Uterus (tissue), 4 donors: ENCODE results near the gene ADM2. TPM values are rescaled to one million over a fixed set of nuclear protein-coding genes. Genes with fewer than 3 reads are reported as not detected.

Experiments
- DNase-seq, 2 donors: peaks; one replicate each; pipeline ENCODE4 v3.0.0-alpha.2; 2019 to 2020
- H3K27ac ChIP-seq, 2 donors: fragments of 200-600 bp; sonication (generic); 1 replicate in 1 of 2; 2 replicates in 1 of 2; pipeline ENCODE4 v1.5.1; 2016 to 2018
- H3K27me3 ChIP-seq, 2 donors: fragments of 200-600 bp; sonication (generic); one replicate each; pipeline ENCODE4 v1.5.1; 2018 to 2019; ENCODE audit warnings: control low read depth in 1 of 2
- H3K36me3 ChIP-seq, 2 donors: fragments of 200-600 bp; sonication (generic); one replicate each; pipeline ENCODE4 v1.5.1; 2019; ENCODE audit warnings: control low read depth in 1 of 2
- H3K4me1 ChIP-seq, 2 donors: fragments of 200-600 bp; sonication (generic); one replicate each; pipeline ENCODE4 v1.5.1; 2018 to 2019; ENCODE audit warnings: control low read depth in 1 of 2
- H3K4me3 ChIP-seq, 2 donors: fragments of 200-600 bp; sonication (generic); 1 replicate in 1 of 2; 2 replicates in 1 of 2; pipeline ENCODE4 v1.5.1; 2018 to 2019; ENCODE audit warnings: mild to moderate bottlenecking in 1 of 2
- H3K9me3 ChIP-seq, 2 donors: fragments of 200-600 bp; sonication (generic); one replicate each; pipeline ENCODE4 v1.5.1; 2019; ENCODE audit warnings: control low read depth in 1 of 2
- CTCF ChIP-seq, 4 experiments: fragments of 200-600 bp in 2 of 4; fragments of 450-650 bp in 2 of 4; sonication (generic) in 2 of 4; IDR thresholded peaks; one replicate each; pipeline ENCODE4 v1.5.1; 2016 to 2019; ENCODE audit warnings: antibody characterized with exemption in 4 of 4, mild to moderate bottlenecking in 2 of 4, moderate library complexity in 1 of 4
- POLR2A ChIP-seq, 2 donors: fragments of 450-650 bp; IDR thresholded peaks; one replicate each; pipeline ENCODE4 v1.6.1; 2016; ENCODE audit warnings: antibody characterized with exemption in 2 of 2, mild to moderate bottlenecking in 1 of 2, moderate library complexity in 1 of 2
- intact Hi-C: fragments of 100-400 bp; cut with DNase I; formaldehyde crosslinking; loops from one replicate; pipeline ENCODE4 v1.15.1; 2023; ENCODE audit warnings: low total_unique reads
- total RNA-seq, 4 donors: library from RNA; depleted of rRNA in 3 of 4; stranded (reverse); fragments of >200 nt in 3 of 4; gene quantifications; one replicate each; pipeline versions ENCODE4 v1.1.0 to v1.2.4, GENCODE V29; 2014 to 2023
- donor health status: DM: yes; HTN: yes; CAD: no.

ADM2 gene
- total RNA-seq, 4 donors from 2014 or later: 0.14 to 0.95 TPM; not detected in 2

GRCh38 chr22:50465066-50465930, 16.0 kb upstream of the ADM2 start:
- peaks cover 0 to 8% of the 10 kb centered on the region in 2 donors for H3K4me1 ChIP-seq
- TF ChIP-seq CTCF (IDR thresholded peaks at IDR 0.05) (no peak), POLR2A (IDR thresholded peaks at IDR 0.05) (no peak)
- DNase-seq: no peak
- no peaks in the 10 kb centered on the region for H3K36me3 ChIP-seq
- no peak overlapping the region for H3K4me3 ChIP-seq
- no peak overlapping the region for H3K27ac ChIP-seq
- no peaks in the 10 kb centered on the region for H3K9me3 ChIP-seq
- intact Hi-C loops: no loop called here
- no peaks in the 10 kb centered on the region for H3K27me3 ChIP-seq

- no peak for DNase-seq
- Histone ChIP-seq H3K4me3 (no peak overlapping the region), H3K27me3 (no peaks in the 10 kb centered on the region), H3K4me1 (peaks cover 0 to 10% of the 10 kb centered on the region in 2 donors), H3K36me3 (no peaks in the 10 kb centered on the region), H3K27ac (no peak overlapping the region), H3K9me3 (no peaks in the 10 kb centered on the region)
- intact Hi-C loops: no loop called here
- TF ChIP-seq POLR2A (IDR thresholded peaks at IDR 0.05) (no peak), CTCF (IDR thresholded peaks at IDR 0.05) (no peak)
Measured at GRCh38 chr22:50467341-50467740, 14.0 kb upstream of the ADM2 start.

- Histone ChIP-seq H3K4me1 (peaks cover 0 to 12% of the 10 kb centered on the region in 2 donors), H3K4me3 (no peak overlapping the region), H3K9me3 (no peaks in the 10 kb centered on the region), H3K27ac (no peak overlapping the region), H3K36me3 (no peaks in the 10 kb centered on the region), H3K27me3 (no peaks in the 10 kb centered on the region)
- TF ChIP-seq CTCF (IDR thresholded peaks at IDR 0.05): no peak
- TF ChIP-seq POLR2A (IDR thresholded peaks at IDR 0.05): no peak
- DNase-seq: no peak
- intact Hi-C loops: no loop called here
Measured at GRCh38 chr22:50467773-50468440, 13.4 kb upstream of the ADM2 start.

- H3K27me3 ChIP-seq: no peaks in the 10 kb centered on the region
- no peak for DNase-seq
- intact Hi-C loops: no loop called here
- H3K4me1 ChIP-seq: peaks cover 0 to 19% of the 10 kb centered on the region in 2 donors
- no peak overlapping the region for H3K27ac ChIP-seq
- H3K9me3 ChIP-seq: no peaks in the 10 kb centered on the region
- no peaks in the 10 kb centered on the region for H3K36me3 ChIP-seq
- no peak overlapping the region for H3K4me3 ChIP-seq
- TF ChIP-seq CTCF (IDR thresholded peaks at IDR 0.05) (no peak), POLR2A (IDR thresholded peaks at IDR 0.05) (no peak)
Measured at GRCh38 chr22:50468626-50469025, 12.7 kb upstream of the ADM2 start.
